Activated CD8-positive, alpha-beta memory T cell treated with anti-CD3 and anti-CD28 coated beads, Interleukin-2, amount 50 U/mL, for 48 hours (primary cell): ENCODE measurements around the gene NOL12.
"Not testable (repeated sequence)": the region's sequence is repeated elsewhere in the genome, so short reads cannot be mapped to it uniquely, and the experiment has no call there.

Source experiments
- DNase-seq: peaks from one replicate; pipeline ENCODE4 v3.0.0-alpha.2; 2020

NOL12 gene

DNA sequence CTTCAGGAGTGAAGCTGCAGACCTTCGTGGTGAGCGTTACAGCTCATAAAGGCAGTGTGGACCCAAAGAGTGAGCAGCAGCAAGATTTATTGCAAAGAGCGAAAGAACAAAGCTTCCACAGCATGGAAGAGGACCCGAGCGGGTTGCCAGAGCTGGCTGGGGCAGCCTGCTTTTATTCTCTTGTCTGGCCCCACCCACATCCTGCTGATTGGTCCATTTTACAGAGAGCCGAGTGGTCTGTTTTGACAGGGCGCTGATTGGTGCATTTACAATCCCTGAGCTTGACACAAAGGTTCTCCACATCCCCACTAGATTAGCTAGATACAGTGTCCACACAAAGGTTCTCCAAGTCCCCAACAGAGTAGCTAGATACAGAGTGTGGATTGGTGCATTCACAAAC lies 31.1 kb downstream of the NOL12 start:
- DNase-seq, result not testable (repeated sequence)

DNA sequence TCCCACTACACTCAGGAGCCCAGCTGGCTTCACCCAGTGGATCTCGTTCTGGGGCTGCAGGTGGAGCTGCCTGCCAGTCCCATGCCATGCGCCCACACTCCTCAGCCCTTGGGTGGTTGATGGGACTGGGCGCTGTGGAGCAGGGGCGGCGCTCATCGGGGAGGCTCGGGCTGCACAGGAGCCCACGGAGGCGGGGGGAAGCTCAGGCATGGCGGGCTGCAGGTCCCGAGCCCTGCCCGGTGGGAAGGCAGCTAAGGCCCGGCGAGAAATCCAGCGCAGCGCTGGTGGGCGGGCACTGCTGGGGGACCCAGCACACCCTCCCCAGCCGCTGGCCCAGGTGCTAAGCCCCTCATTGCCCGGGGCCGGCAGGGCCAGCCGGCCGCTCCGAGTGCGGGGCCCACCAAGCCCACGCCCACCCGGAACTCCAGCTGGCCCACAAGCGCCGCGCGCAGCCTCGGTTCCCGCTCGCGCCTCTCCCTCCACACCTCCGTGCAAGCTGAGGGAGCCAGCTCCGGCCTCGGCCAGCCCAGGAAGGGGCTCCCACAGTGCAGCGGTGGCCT lies 31.7 kb downstream of the NOL12 start:
- DNase-seq, result not testable (repeated sequence)

DNA sequence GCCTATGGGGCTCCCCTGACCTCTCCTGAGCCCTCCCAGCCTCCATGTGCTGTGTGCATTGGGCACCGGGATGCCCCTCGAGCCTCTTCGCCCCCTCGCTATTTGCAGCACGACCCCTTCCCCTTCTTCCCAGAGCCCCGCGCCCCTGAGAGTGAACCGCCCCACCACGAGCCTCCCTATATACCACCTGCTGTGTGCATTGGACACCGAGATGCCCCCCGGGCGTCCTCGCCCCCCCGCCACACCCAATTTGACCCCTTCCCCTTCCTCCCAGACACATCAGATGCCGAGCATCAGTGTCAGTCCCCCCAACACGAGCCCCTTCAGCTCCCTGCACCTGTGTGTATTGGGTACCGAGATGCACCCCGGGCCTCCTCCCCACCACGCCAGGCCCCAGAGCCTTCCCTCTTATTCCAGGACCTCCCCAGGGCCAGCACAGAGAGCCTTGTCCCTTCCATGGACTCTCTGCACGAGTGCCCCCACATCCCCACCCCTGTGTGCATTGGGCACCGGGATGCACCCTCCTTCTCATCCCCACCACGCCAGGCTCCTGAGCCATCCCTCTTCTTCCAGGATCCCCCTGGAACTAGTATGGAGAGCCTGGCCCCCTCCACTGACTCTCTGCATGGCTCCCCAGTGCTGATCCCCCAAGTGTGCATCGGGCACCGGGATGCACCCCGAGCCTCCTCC lies 39.6 kb downstream of the NOL12 start:
- DNase-seq, result no peak

DNA sequence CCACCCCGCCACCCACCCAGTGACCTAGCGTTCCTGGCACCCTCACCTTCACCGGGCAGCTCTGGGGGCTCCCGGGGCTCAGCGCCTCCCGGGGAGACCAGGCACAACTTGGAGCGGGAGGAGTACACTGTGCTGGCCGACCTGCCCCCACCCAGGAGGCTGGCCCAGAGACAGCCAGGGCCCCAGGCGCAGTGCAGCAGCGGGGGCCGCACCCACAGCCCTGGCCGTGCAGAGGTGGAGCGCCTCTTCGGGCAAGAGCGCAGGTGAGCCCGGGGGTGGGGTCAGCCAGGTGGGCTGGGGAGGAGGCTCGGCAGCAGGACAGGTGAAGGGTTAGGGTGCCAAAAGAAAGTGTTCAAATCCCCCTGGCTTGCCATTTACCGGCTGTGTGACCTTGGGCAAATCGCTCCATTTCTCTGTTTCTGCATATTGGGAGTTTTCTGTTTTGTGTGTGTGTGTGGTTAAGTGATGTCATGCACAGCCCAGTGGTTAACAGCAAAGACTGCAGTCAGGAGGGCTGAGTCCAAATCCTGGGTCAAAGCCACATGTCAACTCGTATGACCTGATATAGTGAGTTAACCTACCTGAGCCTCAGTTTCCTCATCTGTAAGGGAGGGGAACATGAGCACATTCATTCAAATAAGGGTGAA lies 40.2 kb downstream of the NOL12 start:
- DNase-seq, result no peak

DNA sequence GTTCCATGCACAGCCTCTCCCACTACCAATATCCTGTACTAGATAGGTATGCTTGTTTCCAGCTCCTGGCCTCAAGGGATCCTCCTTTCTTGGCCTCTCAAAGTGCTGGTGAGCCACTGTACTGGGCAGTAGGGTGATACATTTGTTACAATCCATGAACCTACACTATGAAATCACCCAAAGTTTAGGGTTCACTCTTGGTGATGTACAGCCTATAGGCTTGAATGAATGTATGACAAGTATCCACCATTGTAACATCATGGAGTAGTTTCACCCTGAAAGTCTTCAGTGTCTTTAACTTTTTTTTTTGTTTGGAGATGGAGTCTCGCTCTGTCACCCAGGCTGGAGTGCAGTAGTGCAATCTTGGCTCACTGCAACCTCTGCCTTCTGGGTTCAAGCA lies 42.5 kb downstream of the NOL12 start:
- no peak for DNase-seq

DNA sequence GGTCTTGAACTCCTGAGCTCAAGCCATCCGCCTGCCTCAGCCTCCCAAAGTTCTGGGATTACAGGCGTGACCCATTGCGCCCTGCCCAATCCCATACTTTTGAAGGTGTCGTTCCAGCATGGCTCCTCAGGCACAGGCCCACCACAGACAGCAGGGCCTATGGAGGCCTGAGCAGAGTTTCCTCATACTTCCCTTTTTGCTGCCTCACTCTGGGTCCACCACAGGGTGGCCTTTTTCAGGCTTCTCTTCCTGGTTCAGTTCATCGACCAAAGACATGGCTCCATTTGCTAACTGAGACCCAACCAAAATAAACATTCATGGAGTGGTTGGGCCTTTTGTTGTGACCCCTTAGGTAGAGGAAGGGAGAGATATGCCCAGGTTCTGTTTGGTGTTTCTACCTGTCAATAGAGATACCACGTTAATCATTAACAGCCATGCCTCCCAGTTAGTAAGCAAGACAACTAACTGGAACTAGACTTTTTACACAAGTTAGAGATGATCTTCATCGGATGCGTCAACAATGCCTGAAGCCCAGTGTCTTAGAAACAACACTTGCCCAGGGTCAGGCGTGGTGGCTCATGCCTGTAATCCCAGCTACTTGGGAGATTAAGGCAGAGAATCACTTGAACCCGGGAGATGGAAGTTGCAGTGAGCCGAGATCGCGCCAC lies 45.8 kb downstream of the NOL12 start:
- DNase-seq, result no peak

DNA sequence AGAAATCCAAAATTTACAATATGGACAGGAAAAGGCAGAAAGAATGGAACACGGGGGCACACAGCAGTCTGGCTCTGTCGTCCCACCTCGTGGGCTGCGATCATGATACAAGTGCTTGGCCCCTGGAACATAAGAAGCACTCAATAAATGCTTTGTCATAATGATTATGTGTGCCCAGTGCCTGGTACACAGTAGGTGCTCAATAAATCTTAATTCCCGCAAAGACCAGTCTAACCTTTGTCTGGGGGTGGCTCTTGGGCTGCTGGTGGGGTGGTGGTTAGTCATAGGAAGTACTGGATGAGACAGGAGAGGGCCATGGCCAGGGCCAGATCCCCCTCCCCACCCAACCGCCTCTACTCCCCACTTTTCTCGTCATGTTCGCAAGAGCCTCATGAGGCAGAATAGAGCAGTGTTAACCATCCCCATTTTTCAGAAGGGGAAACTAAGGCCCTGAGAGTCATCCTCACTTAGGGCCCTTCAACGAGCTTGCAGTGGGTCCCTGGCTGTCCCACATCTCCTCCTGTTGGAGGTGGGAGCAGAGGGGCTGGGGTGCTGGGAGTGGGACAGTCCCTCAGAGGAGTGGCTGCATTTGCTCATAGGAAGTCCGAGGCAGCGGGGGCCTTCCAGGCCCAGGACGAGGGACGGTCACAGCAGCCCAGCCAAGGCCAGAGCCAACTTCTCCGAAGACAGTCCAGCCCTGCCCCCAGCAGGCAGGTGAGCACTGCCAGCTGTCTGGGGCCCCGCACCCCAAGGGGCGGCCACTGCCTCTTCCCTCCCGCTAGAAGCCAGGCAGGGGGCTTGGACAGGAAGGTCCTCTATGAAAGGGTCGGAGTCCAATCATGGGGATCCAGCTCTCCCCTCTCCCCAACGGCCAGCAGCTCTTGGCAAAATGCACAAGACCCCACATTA lies 46.8 kb downstream of the NOL12 start:
- no peak for DNase-seq

DNA sequence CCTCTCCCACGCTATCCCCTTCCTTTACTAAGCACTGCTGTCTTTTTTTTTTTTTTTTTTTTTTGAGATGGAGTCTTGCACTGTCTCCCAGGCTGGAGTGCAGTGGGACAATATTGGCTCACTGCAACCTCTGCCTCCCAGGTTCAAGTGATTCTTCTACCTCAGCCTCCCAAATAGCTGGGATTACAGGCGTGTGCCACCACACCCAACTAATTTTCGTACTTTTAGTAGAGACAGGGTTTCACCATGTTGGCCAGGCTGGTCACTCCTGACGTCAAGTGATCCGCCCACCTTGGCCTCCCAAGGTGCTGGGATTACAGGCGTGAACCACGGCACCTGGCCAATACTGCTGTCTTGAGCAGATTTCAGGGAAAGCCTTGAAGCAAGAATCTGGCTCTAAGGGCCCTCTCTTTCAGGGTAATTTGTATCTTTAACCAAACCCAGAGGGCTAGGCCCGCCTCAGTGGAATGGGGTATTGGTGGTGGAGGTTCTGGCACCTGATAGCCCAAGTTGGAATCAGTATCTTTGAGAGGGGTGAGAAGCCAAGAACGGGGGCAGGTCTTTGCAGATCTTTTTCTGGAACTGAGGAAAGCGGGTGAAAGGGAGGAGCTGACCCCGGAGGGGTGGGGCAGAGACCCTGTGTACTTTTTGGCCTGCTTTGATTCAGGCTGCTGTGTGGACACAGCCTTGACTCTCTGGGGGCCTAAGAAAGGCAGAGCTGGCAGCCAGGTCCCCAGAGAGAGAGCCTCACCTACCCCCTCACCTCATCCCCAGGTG lies 47.7 kb downstream of the NOL12 start:
- DNase-seq, result no peak

DNA sequence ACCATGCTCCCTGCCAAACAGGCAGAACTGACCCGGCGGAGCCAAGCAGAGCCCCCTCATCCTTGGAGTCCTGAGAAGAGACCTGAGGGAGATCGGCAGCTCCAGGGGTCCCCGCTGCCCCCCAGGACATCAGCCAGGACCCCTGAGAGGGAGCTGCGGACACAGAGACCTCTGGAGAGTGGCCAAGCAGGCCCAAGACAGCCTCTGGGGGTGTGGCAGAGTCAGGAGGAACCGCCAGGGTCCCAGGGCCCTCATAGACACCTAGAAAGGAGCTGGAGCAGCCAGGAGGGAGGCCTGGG lies 48.2 kb downstream of the NOL12 start:
- no peak for DNase-seq

DNA sequence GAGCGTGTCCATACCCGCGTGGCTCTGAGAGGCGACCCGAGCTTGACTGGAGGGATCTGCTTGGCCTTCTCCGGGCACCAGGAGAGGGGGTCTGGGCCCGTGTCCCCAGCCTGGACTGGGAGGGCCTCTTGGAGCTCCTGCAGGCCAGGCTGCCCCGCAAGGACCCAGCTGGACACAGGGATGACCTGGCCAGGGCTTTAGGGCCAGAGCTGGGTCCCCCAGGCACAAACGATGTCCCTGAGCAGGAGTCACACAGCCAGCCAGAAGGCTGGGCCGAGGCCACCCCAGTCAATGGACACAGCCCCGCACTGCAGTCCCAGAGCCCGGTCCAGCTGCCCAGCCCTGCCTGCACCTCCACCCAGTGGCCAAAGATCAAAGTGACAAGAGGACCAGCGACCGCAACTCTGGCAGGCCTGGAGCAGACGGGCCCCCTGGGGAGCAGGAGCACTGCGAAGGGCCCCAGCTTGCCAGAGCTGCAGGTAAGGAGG lies 48.9 kb downstream of the NOL12 start:
- no peak for DNase-seq

DNA sequence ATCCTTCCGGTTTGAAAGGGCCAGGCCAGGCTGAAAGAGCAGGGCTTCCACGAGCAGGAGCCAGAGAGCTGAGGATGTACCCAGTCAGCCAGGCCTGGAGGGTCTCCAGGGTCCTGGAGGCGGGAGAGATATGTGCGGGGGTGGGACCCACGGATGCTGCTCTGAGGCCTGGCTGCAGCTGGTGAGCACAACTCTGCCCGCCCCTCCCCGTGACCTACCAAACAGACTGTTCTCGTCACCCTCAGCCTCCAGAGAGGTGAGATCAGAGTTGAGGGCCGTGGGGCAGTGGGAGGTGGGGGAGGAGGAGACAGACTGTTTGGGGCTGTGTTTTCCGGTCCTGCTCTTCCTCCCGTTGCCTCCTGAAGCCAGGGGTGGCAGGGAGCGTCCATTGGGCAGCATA lies 52.9 kb downstream of the NOL12 start:
- no peak for DNase-seq

DNA sequence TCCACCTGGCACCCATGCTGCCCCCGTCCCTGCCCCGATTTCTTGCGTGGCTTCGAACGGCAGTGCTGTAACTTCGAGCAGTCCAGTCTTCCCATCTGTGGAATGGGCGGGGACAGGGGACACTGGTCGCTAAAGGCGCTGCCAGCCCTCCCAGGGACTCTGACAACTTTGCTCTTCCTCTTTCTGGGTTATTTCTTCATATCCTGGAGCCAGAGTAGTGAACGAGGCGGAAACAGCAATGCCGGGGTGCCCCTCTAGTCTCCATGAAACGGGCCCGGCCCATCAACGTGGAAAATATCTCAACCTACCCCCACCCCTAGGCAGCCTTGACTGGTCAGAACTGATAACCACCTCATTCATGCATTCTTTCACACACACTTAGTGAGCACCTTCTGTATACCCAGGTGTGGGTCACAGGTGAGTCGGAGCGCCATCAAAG lies 53.5 kb downstream of the NOL12 start:
- no peak for DNase-seq

DNA sequence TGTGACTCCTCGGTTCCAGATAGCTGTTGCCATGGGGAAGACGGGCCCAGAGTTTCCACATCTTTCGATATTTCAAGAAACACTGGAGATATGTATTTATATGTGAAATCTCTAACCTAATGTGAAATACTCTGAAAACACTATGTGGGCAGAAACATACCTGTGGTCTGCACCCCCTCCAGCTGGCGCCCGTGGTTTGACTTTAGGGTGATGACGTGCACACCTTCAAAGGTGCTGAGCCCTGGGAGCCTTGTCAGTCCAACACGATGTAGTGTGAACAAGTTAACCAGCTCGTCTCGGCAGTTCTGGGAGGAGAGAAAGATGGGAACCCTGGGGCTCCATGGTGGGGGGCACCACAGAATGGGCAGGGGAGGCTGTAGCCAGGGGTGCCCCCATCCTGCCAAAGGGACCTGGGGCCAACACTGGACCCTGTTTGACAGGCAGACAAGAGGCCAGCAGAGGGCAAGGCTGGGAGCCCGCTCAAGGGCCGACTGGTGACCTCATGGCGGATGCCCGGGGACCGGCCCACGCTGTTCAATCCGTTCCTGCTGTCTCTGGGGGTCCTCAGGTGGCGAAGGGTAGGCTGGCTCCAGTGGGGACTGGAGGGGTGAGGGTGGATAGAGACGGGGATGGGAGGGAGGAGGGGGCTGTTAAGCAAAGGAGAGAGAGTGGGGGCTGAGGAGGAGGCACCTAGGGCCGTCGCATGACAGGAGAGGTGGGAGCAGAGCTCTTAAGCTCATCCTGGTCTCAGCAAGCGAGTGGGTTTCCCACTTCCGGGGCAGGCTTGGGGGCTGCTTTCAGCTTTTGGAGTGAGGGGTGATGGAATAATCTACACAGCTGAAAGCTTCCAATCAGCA lies 54.5 kb downstream of the NOL12 start:
- no peak for DNase-seq

DNA sequence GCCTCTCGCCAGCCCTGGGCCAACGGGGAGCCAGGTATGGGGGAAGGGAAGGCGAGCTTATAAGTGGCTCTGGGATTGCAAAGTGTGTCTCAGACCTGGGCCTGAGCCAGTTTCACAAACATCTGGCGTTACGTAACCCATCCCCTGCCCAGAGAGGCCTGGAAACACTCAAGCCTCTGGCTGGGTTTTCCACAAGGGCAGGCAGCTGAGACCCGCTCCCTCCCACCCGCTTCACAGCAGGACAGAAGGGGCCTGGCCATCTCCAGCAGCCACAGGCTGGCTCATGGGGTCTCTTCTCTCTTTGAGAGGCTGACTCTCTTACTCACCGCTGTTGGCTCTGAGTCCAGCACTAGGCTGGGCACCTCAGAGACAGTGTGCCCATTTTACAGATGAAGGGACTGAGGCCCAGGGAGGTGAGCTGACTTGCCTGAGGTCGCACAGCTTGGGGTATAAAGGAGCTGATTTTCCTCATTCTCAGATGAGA lies 55.2 kb downstream of the NOL12 start:
- DNase-seq, result no peak

DNA sequence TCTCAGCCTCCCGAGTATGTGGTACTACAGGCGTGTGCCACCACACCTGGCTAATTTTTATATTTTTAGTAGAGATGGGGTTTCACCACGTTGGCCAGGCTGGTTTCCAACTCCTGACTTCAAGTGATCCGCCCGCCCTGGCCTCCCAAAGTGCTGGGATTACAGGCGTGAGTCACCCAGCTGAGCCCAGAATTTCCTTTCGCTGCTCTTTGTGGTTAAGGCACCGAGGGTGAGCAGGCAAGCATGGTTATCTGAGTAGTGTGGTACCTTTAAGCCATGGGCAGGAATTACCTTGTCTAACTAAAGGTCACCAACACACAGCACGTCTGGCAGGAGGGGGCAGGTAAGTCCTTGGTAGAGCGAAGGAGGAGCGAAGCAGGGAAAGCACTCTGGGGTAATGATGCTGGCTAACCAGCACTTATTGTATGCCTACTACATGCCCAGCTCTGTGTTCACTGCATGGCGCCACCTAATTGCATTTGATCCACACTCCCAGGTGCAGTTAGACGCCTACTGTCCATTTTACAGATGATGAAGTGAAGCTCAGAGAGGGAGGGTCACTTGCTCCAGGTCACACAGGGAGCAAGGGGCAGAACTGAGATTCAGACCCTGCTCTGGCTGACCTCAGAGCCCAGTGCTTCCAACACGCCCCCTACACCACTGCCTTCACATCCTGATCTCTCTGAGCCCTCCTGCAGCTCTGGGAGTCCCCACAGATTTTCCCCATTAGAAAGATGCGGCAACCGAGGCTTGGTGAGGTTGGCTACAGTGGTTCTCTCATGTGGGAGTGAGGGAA lies 56.4 kb downstream of the NOL12 start:
- DNase-seq, result no peak
